A549 (cell line): ENCODE measurements around the gene UBXN10. TPM values are rescaled to one million over a fixed set of nuclear protein-coding genes. Genes with fewer than 3 reads are reported as not detected.

ENCODE experiments used
- ATAC-seq, 2 experiments: fragments of 200-7000 bp in 1 of 2; fragments of >200 bp in 1 of 2; cut with Nextera tagmentation in 1 of 2; cut with Tn5 transposase in 1 of 2; 3 replicates each; pipeline versions ENCODE4 v1.8.0 to v1.9.1; 2018 to 2020; ENCODE audit warnings: mild to moderate bottlenecking in 1 of 2, moderate library complexity in 1 of 2
- CTCF ChIA-PET: fragments of 300-600 bp; sonication (Branson Sonifier 250); formaldehyde crosslinking; extraction: SDS; loops from one replicate; lab custom pipeline; 2021; ENCODE audit warnings: antibody characterized with exemption, inconsistent platforms; lab: Yijun Ruan, JAX
- POLR2A ChIA-PET: fragments of 350-600 bp; formaldehyde crosslinking; extraction: SDS; loops from one replicate; lab custom pipeline; 2021; ENCODE audit warnings: antibody characterized with exemption, inconsistent platforms; lab: Yijun Ruan, JAX
- DNase-seq, 2 experiments: peaks; one replicate each; pipeline versions ENCODE4 v3.0.0 to v3.0.0-alpha.2; 2011 to 2016; ENCODE audit warnings: low read depth in 1 of 2, low spot score in 1 of 2
- FAIRE-seq: peaks from 2 replicates; lab custom pipeline; 2011; peaks lifted over from hg19 to GRCh38; lab: Jason Lieb, UNC
- H3K27ac ChIP-seq, 2 experiments: fragments of >200 bp; sonication (Bioruptor Twin); formaldehyde crosslinking; 3 replicates each; pipeline ENCODE4 v1.5.1; 2016 to 2017
- H3K4me1 ChIP-seq: fragments of >200 bp; sonication (Bioruptor Twin); formaldehyde crosslinking; 3 replicates; pipeline ENCODE4 v1.6.1; 2016
- H3K4me2 ChIP-seq: fragments of >200 bp; sonication (Bioruptor Twin); formaldehyde crosslinking; 3 replicates; pipeline ENCODE4 v1.6.1; 2016
- H3K4me3 ChIP-seq: fragments of >200 bp; sonication (Bioruptor Twin); formaldehyde crosslinking; 3 replicates; pipeline ENCODE4 v1.5.1; 2016
- H3K9me3 ChIP-seq: fragments of >200 bp; sonication (Bioruptor Twin); formaldehyde crosslinking; 3 replicates; pipeline ENCODE4 v1.6.1; 2016
- CHD4 ChIP-seq: fragments of 200-600 bp; sonication (generic); IDR thresholded peaks from 2 replicates; pipeline ENCODE4 v1.6.1; 2016; ENCODE audit warnings: antibody characterized with exemption, mild to moderate bottlenecking, borderline replicate concordance
- EP300 ChIP-seq, 2 experiments: fragments of >200 bp; sonication (Bioruptor Twin); formaldehyde crosslinking; IDR thresholded peaks; 2 replicates in 1 of 2; 3 replicates in 1 of 2; pipeline ENCODE4 v1.6.1; 2016 to 2017
- GATA3 ChIP-seq: IDR thresholded peaks from 2 replicates; pipeline ENCODE4 v1.6.1; 2012; ENCODE audit warnings: borderline replicate concordance
- HEYL ChIP-seq: fragments of 250-450 bp; sonication (Bioruptor Pico); IDR thresholded peaks from 2 replicates; pipeline ENCODE4 v1.8.0; 2021; ENCODE audit warnings: mild to moderate bottlenecking, moderate library complexity
- HOXB5 ChIP-seq: fragments of 250-450 bp; sonication (Bioruptor Pico); IDR thresholded peaks from 2 replicates; pipeline ENCODE4 v1.5.0; 2020; ENCODE audit warnings: mild to moderate bottlenecking, moderate library complexity
- MAFK ChIP-seq: fragments of 450-650 bp; IDR thresholded peaks from 2 replicates; pipeline ENCODE4 v1.6.1; 2014; ENCODE audit not compliant: partially characterized antibody
- MAZ ChIP-seq: fragments of 150-350 bp; IDR thresholded peaks from 2 replicates; pipeline ENCODE4 v1.6.1; 2014; ENCODE audit warnings: antibody characterized with exemption, low read depth, low read length, borderline replicate concordance
- NFE2L2 ChIP-seq: fragments of 150-350 bp; conservative IDR thresholded peaks from 2 replicates; pipeline ENCODE4 v1.6.1; 2014; ENCODE audit warnings: low read length
- NPAS2 ChIP-seq: fragments of 250-450 bp; sonication (Bioruptor Pico); IDR thresholded peaks from 2 replicates; pipeline ENCODE4 v1.8.0; 2022; ENCODE audit warnings: mild to moderate bottlenecking, moderate library complexity, borderline replicate concordance
- PHF8 ChIP-seq: fragments of 200-600 bp; sonication (generic); IDR thresholded peaks from 2 replicates; pipeline ENCODE4 v1.6.1; 2016; ENCODE audit warnings: low read depth, mild to moderate bottlenecking, antibody characterized with exemption, moderate library complexity, borderline replicate concordance
- RAD21 ChIP-seq, 2 experiments: fragments of >200 bp in 1 of 2; sonication (Bioruptor Twin) in 1 of 2; formaldehyde crosslinking in 1 of 2; IDR thresholded peaks in 1 of 2; conservative IDR thresholded peaks in 1 of 2; 2 replicates in 1 of 2; 3 replicates in 1 of 2; pipeline ENCODE4 v1.6.1; 2012 to 2018; ENCODE audit warnings: inconsistent platforms in 1 of 2
- RARB ChIP-seq: fragments of 250-450 bp; sonication (Bioruptor Pico); IDR thresholded peaks from 2 replicates; pipeline ENCODE4 v1.8.0; 2021; ENCODE audit warnings: mild to moderate bottlenecking, moderate library complexity
- RCOR1 ChIP-seq: fragments of 150-350 bp; IDR thresholded peaks from 2 replicates; pipeline ENCODE4 v1.6.1; 2014; ENCODE audit warnings: antibody characterized with exemption, low read length, low read depth
- RFX5 ChIP-seq: fragments of 450-650 bp; IDR thresholded peaks from 2 replicates; pipeline ENCODE4 v1.7.1; 2014; ENCODE audit warnings: antibody characterized with exemption, mild to moderate bottlenecking, moderate library complexity
- RNF2 ChIP-seq: fragments of 200-600 bp; sonication (generic); IDR thresholded peaks from 2 replicates; pipeline ENCODE4 v1.6.1; 2016; ENCODE audit warnings: low read depth, mild to moderate bottlenecking, antibody characterized with exemption, moderate library complexity, borderline replicate concordance
- TFCP2L1 ChIP-seq: fragments of 250-450 bp; sonication (Bioruptor Pico); IDR thresholded peaks from 2 replicates; pipeline ENCODE4 v1.5.0; 2021; ENCODE audit warnings: mild to moderate bottlenecking
- TP53 ChIP-seq: fragments of 250-450 bp; sonication (Bioruptor Pico); IDR thresholded peaks from 2 replicates; pipeline ENCODE4 v1.5.0; 2021; ENCODE audit warnings: mild to moderate bottlenecking, moderate library complexity
- WGBS: methylation state at CpG from one replicate; pipeline ENCODE4 v1.1.6; 2017; ENCODE audit errors: missing lambda C conversion rate; 5-methylcytosine and 5-hydroxymethylcytosine counted together
- polyA plus RNA-seq, 4 experiments: library from polyadenylated mRNA; depleted of rRNA in 3 of 4; stranded (reverse); fragments of >200 nt; fragmentation: RNase III in 1 of 4; extraction: RNeasy Plus Mini Kit Qiagen cat#74134 plus additional on column Dnase treatment in 1 of 4; gene quantifications; 2 replicates in 3 of 4; 3 replicates in 1 of 4; pipeline ENCODE4 v1.2.3, GENCODE V29; 2011 to 2017
- TF ChIP-seq, protein P1 (sequence below): IDR thresholded peaks from 2 replicates; pipeline ENCODE4 v1.6.1; 2012; ENCODE audit warnings: low read depth, borderline replicate concordance
- TF ChIP-seq, protein P2 (sequence below): fragments of >200 bp; sonication (Bioruptor Twin); formaldehyde crosslinking; IDR thresholded peaks from 3 replicates; pipeline ENCODE4 v1.6.1; 2016
- TF ChIP-seq, protein P3 (sequence below): fragments of >200 bp; sonication (Bioruptor Twin); formaldehyde crosslinking; IDR thresholded peaks from 3 replicates; pipeline ENCODE4 v1.5.1; 2016
- TF ChIP-seq, protein P4 (sequence below): fragments of 250-450 bp; sonication (Bioruptor Pico); IDR thresholded peaks from 2 replicates; pipeline ENCODE4 v1.5.0; 2021; ENCODE audit warnings: mild to moderate bottlenecking, moderate library complexity, borderline replicate concordance

Gene UBXN10
- polyA plus RNA-seq, 2 of the 4 experiments (the other 2 are of a cell fraction) = not detected

DNA sequence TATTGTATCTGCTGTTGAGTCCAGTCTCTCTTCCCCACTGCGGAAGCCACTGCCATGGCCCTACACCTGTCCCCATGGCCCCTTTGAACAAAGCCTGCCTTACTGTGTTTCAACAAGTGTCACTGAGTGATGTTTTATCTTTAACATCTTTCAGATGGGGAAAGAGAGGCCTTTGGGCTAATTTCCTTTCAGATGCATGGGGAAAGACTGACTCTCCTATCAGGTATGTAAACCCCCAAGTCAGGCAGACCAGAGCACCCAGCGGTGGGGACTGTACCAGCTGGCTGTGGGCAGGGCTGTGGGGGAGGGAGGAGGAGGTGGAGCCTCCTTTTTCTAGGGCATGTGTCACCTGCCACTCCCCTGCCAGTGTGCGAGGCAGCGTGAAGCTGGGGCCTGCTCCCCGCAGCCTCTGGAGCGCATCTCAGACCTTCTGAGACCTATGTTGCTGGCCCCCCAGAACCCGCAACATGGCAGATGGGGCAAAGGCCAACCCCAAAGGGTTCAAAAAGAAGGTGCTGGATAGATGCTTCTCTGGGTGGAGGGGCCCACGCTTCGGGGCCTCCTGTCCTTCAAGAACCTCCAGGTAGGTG, 46.8 kb upstream of the UBXN10 start, which contains the start of gene PLA2G2F:
Gene PLA2G2F, plus strand, starts transcription at position 363 of the 590 bp plus-strand sequence. Its CDS starts 105 bp downstream, at position 468.
- Histone ChIP-seq H3K4me3 (no peak within 1 kb of the TSS), H3K9me3 (no peaks in the 10 kb centered on the region), H3K4me1 (no peaks in the 10 kb centered on the region), H3K4me2 (no peak within 1 kb of the TSS)
- ChIA-PET POLR2A (no interaction called here), CTCF (no interaction called here)
- FAIRE-seq = no peak
- no peak for TF ChIP-seq MAZ
- no peak for TF ChIP-seq RCOR1
- no peak for TF ChIP-seq NFE2L2
- TF ChIP-seq, protein P1, sequence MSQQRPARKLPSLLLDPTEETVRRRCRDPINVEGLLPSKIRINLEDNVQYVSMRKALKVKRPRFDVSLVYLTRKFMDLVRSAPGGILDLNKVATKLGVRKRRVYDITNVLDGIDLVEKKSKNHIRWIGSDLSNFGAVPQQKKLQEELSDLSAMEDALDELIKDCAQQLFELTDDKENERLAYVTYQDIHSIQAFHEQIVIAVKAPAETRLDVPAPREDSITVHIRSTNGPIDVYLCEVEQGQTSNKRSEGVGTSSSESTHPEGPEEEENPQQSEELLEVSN = no peak
- no peak for TF ChIP-seq HEYL (CRISPR knock-in tag)
- TF ChIP-seq PHF8 = no peak
- TF ChIP-seq GATA3 = no peak
- TF ChIP-seq RFX5 = no peak
- no peak for TF ChIP-seq TP53 (CRISPR knock-in tag)
- no peak for TF ChIP-seq CHD4
- TF ChIP-seq, protein P2, sequence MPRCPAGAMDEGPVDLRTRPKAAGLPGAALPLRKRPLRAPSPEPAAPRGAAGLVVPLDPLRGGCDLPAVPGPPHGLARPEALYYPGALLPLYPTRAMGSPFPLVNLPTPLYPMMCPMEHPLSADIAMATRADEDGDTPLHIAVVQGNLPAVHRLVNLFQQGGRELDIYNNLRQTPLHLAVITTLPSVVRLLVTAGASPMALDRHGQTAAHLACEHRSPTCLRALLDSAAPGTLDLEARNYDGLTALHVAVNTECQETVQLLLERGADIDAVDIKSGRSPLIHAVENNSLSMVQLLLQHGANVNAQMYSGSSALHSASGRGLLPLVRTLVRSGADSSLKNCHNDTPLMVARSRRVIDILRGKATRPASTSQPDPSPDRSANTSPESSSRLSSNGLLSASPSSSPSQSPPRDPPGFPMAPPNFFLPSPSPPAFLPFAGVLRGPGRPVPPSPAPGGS = no peak
- no peak for TF ChIP-seq NPAS2
- no peak for TF ChIP-seq EP300 (IDR thresholded peaks at IDR 0.05)
- TF ChIP-seq, all 56 proteins: peak for 0
- no peak within 1 kb of the TSS for H3K27ac ChIP-seq
- DNase-seq (no peak), ATAC-seq (no peak)
- WGBS = 76% methylated on average over 7 of the region's 9 CpGs

DNA sequence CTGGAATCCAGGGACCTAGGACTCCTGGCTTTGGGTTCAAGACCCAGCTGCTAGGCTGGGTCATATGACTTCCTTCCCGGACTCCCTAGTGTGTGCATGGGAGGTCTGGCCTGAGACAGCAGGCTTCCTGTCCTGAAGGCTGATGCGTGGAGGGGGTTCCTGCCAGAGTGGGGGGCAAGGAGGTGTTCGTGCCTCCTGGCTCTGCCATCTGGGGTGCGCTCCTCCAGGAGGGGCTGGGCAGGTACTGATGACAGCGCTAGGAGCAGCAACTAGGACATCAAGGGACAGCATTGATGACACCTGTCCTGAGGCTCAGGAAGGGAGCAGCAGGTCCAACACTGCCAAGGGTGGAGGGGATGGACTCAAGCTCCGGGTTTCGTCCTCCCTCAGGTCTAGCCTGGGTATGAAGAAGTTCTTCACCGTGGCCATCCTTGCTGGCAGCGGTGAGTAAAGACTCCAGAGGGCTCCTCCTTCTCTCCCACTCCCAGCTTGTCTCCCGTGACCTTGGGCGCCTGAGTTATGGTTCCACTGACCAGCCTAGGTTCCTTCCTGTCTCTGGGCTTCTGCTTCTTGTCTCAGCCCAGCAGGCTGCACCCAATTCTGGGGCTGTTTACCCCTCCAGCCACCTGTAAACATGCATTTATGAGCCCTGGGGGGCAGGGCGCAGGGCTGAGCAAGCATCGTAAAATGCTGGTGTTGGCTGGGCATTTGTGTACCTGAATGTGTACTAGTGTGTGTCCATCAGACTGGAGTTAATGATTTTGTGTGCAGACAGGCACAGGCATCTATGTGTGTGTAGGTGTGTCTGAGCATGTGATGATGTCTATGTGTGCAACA, 45.9 kb upstream of the UBXN10 start:
- DNase-seq = no peak
- TF ChIP-seq, protein P3, sequence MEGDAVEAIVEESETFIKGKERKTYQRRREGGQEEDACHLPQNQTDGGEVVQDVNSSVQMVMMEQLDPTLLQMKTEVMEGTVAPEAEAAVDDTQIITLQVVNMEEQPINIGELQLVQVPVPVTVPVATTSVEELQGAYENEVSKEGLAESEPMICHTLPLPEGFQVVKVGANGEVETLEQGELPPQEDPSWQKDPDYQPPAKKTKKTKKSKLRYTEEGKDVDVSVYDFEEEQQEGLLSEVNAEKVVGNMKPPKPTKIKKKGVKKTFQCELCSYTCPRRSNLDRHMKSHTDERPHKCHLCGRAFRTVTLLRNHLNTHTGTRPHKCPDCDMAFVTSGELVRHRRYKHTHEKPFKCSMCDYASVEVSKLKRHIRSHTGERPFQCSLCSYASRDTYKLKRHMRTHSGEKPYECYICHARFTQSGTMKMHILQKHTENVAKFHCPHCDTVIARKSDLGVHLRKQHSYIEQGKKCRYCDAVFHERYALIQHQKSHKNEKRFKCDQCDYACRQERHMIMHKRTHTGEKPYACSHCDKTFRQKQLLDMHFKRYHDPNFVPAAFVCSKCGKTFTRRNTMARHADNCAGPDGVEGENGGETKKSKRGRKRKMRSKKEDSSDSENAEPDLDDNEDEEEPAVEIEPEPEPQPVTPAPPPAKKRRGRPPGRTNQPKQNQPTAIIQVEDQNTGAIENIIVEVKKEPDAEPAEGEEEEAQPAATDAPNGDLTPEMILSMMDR = no peak
- no peak for TF ChIP-seq RNF2
- TF ChIP-seq MAFK = no peak
- TF ChIP-seq CHD4 = no peak
- H3K4me2 ChIP-seq = no peak overlapping the region
- ChIA-PET POLR2A (no interaction called here), CTCF (no interaction called here)
- H3K9me3 ChIP-seq = no peaks in the 10 kb centered on the region
- no peak overlapping the region for H3K4me3 ChIP-seq
- H3K27ac ChIP-seq = no peak overlapping the region
- no peak for FAIRE-seq
- 53% methylated on average over 10 of the region's 13 CpGs for WGBS
- H3K4me1 ChIP-seq = no peaks in the 10 kb centered on the region
- ATAC-seq = no peak

DNA sequence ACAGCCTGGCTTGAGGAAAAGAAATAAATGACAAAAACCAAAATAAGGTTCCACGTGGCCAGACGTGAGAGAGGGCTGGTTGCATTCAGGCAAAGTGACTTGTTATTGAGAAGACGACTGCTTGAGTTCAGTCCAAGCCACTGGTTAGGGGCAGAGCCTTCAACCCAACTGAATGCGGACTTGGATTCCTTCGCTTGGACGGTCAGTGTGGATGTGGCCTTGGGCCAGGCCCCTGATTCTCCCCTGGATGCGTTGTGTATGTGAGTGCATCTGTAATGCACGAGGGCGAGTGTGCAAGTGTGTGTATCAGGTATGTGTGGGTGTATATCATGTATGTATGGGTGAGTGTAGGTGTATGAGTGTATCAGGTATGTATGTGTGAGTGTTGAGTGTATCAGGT, 44.9 kb upstream of the UBXN10 start:
- TF ChIP-seq, protein P1 = no peak
- TF ChIP-seq, protein P4, sequence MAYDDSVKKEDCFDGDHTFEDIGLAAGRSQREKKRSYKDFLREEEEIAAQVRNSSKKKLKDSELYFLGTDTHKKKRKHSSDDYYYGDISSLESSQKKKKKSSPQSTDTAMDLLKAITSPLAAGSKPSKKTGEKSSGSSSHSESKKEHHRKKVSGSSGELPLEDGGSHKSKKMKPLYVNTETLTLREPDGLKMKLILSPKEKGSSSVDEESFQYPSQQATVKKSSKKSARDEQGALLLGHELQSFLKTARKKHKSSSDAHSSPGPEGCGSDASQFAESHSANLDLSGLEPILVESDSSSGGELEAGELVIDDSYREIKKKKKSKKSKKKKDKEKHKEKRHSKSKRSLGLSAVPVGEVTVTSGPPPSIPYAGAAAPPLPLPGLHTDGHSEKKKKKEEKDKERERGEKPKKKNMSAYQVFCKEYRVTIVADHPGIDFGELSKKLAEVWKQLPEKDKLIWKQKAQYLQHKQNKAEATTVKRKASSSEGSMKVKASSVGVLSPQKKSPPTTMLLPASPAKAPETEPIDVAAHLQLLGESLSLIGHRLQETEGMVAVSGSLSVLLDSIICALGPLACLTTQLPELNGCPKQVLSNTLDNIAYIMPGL (CRISPR knock-in tag) = no peak
- TF ChIP-seq RCOR1 (no peak), RAD21 (conservative IDR thresholded peaks at IDR 0.05 in 1 of 2, IDR thresholded peaks at IDR 0.05 in 1 of 2) (no peak), HEYL (CRISPR knock-in tag) (no peak), TFCP2L1 (CRISPR knock-in tag) (no peak), HOXB5 (CRISPR knock-in tag) (no peak), CHD4 (no peak), RFX5 (no peak), RARB (CRISPR knock-in tag) (no peak)
- Histone ChIP-seq H3K9me3 (no peaks in the 10 kb centered on the region), H3K4me2 (no peak overlapping the region), H3K4me1 (no peaks in the 10 kb centered on the region), H3K27ac (no peak overlapping the region), H3K4me3 (no peak overlapping the region)
- FAIRE-seq (no peak), DNase-seq (no peak), ATAC-seq (no peak)
- ChIA-PET POLR2A (no interaction called here), CTCF (no interaction called here)
- WGBS = 47% methylated on average over 9 of the region's 9 CpGs
